ENCODE measurements around the gene ADAMTS18. TPM values are rescaled to one million over a fixed set of nuclear protein-coding genes. Genes with fewer than 3 reads are reported as not detected.

ADAMTS18 gene
- total RNA-seq, 4 donors from 2014 or later = 0.20 to 0.79 (median 0.27) TPM; not detected in 1

DNA sequence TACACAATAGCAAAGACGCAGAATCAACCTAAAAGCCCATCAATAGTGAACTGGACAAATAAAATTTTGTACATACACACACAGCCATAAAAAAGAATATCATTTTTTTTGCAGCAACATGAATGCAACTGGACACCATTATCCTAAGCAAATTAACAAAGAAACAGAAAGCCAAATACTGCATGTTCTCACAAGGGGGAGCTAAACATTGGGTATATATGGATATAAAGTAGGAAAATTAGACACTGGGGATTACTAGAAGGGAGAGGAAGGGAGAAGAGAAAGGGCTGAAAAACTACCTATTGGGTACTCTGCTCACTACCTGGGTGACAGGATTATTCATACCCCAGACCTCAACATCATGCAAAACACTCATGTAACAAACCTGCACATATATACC lies 28.2 kb downstream of the ADAMTS18 start:
- Histone ChIP-seq H3K36me3 (no peaks in the 10 kb centered on the region), H3K4me1 (no peaks in the 10 kb centered on the region), H3K4me3 (no peak overlapping the region), H3K27me3 (no peaks in the 10 kb centered on the region), H3K27ac (no peak overlapping the region), H3K9me3 (peaks cover 0 to 3% of the 10 kb centered on the region in 2 donors)
- intact Hi-C loops (cut with DNase I; ENCODE audit: low total_unique reads) (no loop called here), in situ Hi-C loops (cut with MboI; ENCODE audit: low pct_ligation_motif_present in 1 of 4, low pct_unique_long_range_greater_than_20kb in 1 of 4, low sequenced_read_pairs in 3 of 4) (no loop called here)
- WGBS, 2 donors (ENCODE audit: low coverage in 1 of 2) = 93% methylated on average over 1 of the region's 1 CpG
- no peak for DNase-seq
- TF ChIP-seq EP300 (IDR thresholded peaks at IDR 0.05; ENCODE audit: low read depth) = no peak

DNA sequence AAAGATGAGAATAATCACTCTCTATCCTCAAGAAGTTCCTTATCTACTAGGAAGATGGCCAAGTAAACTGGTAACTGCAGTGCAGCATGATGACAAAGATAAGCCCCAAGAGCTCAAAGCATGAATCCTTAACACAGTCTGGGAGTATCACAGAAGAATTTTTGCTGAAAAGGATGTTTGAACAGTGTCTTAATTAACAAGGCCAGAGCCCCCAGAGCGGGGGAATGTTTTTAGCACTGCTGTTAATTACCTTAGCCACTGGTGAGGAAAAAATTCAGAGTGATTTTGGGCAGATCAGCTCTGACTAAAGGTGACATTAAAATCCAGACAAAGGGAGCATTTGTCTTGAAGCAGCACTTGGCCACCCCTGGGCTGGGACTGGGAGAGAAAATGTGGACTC lies 30.1 kb downstream of the ADAMTS18 start:
- DNase-seq = no peak
- in situ Hi-C loops (cut with MboI; ENCODE audit: low pct_ligation_motif_present in 1 of 4, low pct_unique_long_range_greater_than_20kb in 1 of 4, low sequenced_read_pairs in 3 of 4) (no loop called here), intact Hi-C loops (cut with DNase I; ENCODE audit: low total_unique reads) (no loop called here)
- Histone ChIP-seq H3K27me3 (no peaks in the 10 kb centered on the region), H3K36me3 (no peaks in the 10 kb centered on the region), H3K27ac (no peak overlapping the region), H3K4me3 (no peak overlapping the region), H3K9me3 (peaks cover 0 to 3% of the 10 kb centered on the region in 2 donors), H3K4me1 (no peaks in the 10 kb centered on the region)
- whole genome bisulfite sequencing, 2 donors (ENCODE audit: low coverage in 1 of 2) = 67% methylated on average over 1 of the region's 1 CpG; no CpG with 5 or more reads in 1 of the 2 donors
- TF ChIP-seq, protein P1, sequence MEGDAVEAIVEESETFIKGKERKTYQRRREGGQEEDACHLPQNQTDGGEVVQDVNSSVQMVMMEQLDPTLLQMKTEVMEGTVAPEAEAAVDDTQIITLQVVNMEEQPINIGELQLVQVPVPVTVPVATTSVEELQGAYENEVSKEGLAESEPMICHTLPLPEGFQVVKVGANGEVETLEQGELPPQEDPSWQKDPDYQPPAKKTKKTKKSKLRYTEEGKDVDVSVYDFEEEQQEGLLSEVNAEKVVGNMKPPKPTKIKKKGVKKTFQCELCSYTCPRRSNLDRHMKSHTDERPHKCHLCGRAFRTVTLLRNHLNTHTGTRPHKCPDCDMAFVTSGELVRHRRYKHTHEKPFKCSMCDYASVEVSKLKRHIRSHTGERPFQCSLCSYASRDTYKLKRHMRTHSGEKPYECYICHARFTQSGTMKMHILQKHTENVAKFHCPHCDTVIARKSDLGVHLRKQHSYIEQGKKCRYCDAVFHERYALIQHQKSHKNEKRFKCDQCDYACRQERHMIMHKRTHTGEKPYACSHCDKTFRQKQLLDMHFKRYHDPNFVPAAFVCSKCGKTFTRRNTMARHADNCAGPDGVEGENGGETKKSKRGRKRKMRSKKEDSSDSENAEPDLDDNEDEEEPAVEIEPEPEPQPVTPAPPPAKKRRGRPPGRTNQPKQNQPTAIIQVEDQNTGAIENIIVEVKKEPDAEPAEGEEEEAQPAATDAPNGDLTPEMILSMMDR (IDR thresholded peaks at IDR 0.05) = no peak
- TF ChIP-seq POLR2AphosphoS5 (IDR thresholded peaks at IDR 0.05) (no peak), POLR2A (IDR thresholded peaks at IDR 0.05) (no peak), EP300 (IDR thresholded peaks at IDR 0.05; ENCODE audit: low read depth) (no peak)

DNA sequence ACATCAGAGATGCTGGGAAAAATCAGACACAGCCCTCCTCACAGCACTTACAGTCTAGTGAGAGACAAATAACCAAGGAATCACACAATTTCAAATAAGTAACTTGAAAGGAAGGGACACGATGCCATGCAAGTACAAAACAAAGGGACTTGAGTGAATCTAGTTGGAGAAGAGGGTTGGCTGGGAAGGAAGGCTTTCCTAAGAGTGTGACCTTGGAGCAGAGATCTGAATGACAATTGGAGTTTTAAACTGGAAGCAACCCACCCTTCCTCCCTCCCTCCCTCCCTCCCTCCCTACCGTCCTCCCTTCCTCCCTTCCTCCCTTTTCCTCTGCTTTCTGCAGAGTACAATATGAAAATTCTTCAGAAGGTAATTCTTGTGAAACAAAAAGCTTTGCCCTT lies 31.1 kb downstream of the ADAMTS18 start:
- no peaks in the 10 kb centered on the region for H3K4me1 ChIP-seq
- TF ChIP-seq, protein P1 (IDR thresholded peaks at IDR 0.05) = no peak
- TF ChIP-seq POLR2AphosphoS5 (IDR thresholded peaks at IDR 0.05) (no peak), POLR2A (IDR thresholded peaks at IDR 0.05) (no peak), EP300 (IDR thresholded peaks at IDR 0.05; ENCODE audit: low read depth) (no peak)
- intact Hi-C loops (cut with DNase I; ENCODE audit: low total_unique reads) = no loop called here
- H3K27me3 ChIP-seq = no peaks in the 10 kb centered on the region
- in situ Hi-C loops (cut with MboI; ENCODE audit: low pct_ligation_motif_present in 1 of 4, low pct_unique_long_range_greater_than_20kb in 1 of 4, low sequenced_read_pairs in 3 of 4) = no loop called here
- H3K9me3 ChIP-seq = peaks cover 0 to 3% of the 10 kb centered on the region in 2 donors
- H3K36me3 ChIP-seq = no peaks in the 10 kb centered on the region
- no peak overlapping the region for H3K4me3 ChIP-seq
- H3K27ac ChIP-seq = no peak overlapping the region
- no peak for DNase-seq
- WGBS, 2 donors (ENCODE audit: low coverage in 1 of 2) = 55 to 63% methylated on average over 2 of the region's 2 CpGs

DNA sequence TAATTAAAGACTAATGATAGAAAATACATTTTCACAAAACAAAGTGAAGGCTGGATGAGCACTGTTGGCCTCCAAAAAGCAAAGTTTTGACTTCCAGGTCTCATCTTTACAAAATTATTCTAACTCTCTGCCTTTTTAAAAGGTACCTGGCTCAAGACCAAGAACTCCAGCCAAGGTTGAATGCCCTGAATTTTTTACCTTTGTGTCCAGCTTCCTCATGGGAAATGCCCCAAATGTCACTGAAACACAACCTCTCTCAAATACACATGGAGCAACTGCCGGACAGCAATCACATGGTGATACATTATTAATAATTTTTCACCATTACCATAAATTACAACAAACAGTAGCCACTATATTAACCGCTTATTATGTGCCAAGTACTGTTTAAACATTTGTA lies 32.2 kb downstream of the ADAMTS18 start:
- peaks cover 0 to 3% of the 10 kb centered on the region in 2 donors for H3K9me3 ChIP-seq
- 77 to 81% methylated on average over 2 of the region's 2 CpGs for WGBS, 2 donors (ENCODE audit: low coverage in 1 of 2)
- TF ChIP-seq, protein P1 (IDR thresholded peaks at IDR 0.05) = no peak
- TF ChIP-seq EP300 (IDR thresholded peaks at IDR 0.05; ENCODE audit: low read depth) = no peak
- no peak for TF ChIP-seq POLR2AphosphoS5 (IDR thresholded peaks at IDR 0.05)
- no peak for TF ChIP-seq POLR2A (IDR thresholded peaks at IDR 0.05)
- H3K4me1 ChIP-seq = no peaks in the 10 kb centered on the region
- intact Hi-C loops (cut with DNase I; ENCODE audit: low total_unique reads) (no loop called here), in situ Hi-C loops (cut with MboI; ENCODE audit: low pct_ligation_motif_present in 1 of 4, low pct_unique_long_range_greater_than_20kb in 1 of 4, low sequenced_read_pairs in 3 of 4) (no loop called here)
- H3K27ac ChIP-seq = no peak overlapping the region
- no peaks in the 10 kb centered on the region for H3K27me3 ChIP-seq
- DNase-seq = no peak
- H3K4me3 ChIP-seq = no peak overlapping the region
- no peaks in the 10 kb centered on the region for H3K36me3 ChIP-seq

DNA sequence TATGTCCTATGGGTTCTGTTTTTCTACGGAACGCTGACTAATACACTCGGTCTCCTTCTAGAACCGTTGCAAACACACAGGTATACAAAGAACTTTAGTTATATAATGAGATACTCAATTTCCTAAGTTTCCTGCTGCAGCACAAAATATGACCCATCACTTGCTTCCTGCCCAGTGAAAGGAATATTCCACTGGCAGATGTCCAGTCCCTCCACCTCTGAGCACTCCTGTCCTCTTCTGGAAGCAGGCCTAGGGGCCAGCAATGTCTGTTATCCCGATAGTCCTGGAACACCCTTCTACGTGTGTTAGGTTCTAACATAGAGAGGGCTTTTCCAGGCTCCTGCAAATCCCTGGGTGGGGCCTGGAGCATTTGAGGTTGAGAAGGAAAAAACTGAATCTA lies 32.7 kb downstream of the ADAMTS18 start:
- 78 to 82% methylated on average over 5 to 6 of the region's 6 CpGs for WGBS, 2 donors (ENCODE audit: low coverage in 1 of 2)
- Histone ChIP-seq H3K9me3 (no peaks in the 10 kb centered on the region), H3K27ac (no peak overlapping the region), H3K36me3 (no peaks in the 10 kb centered on the region), H3K27me3 (no peaks in the 10 kb centered on the region), H3K4me1 (no peaks in the 10 kb centered on the region), H3K4me3 (no peak overlapping the region)
- in situ Hi-C loops (cut with MboI; ENCODE audit: low pct_ligation_motif_present in 1 of 4, low pct_unique_long_range_greater_than_20kb in 1 of 4, low sequenced_read_pairs in 3 of 4) = no loop called here
- no peak for DNase-seq
- TF ChIP-seq POLR2A (IDR thresholded peaks at IDR 0.05) (no peak), POLR2AphosphoS5 (IDR thresholded peaks at IDR 0.05) (no peak), EP300 (IDR thresholded peaks at IDR 0.05; ENCODE audit: low read depth) (no peak)
- TF ChIP-seq, protein P1 (IDR thresholded peaks at IDR 0.05) = no peak
- intact Hi-C loops (cut with DNase I; ENCODE audit: low total_unique reads) = no loop called here
